IMR-90 (cell line): ENCODE measurements around the gene GRAMD4. TPM values are rescaled to one million over a fixed set of nuclear protein-coding genes. Genes with fewer than 3 reads are reported as not detected.

Experiments
- ATAC-seq: fragments of 200-7000 bp; cut with Tn5 transposase; 2 replicates; pipeline ENCODE4 v1.9.1; 2020; ENCODE audit warnings: low read depth, mild to moderate bottlenecking, moderate library complexity
- BruUV-seq: library from RNA; stranded (reverse); fragments of 400-500 nt; replicated peaks from 2 replicates; lab custom pipeline; 2021; lab: Mats Ljungman, UMichigan
- CTCF ChIA-PET: fragments of 300-600 bp; formaldehyde crosslinking; extraction: SDS; loops from one replicate; lab custom pipeline; 2021; ENCODE audit warnings: antibody characterized with exemption; lab: Yijun Ruan, JAX
- POLR2A ChIA-PET: fragments of 300-600 bp; sonication (Branson Sonifier 250); formaldehyde crosslinking; loops from one replicate; lab custom pipeline; 2022; ENCODE audit warnings: antibody characterized with exemption; ENCODE audit not compliant: unreplicated experiment; lab: Charles Lee
- DNase-seq: peaks from one replicate; pipeline ENCODE4 v3.0.0; 2013
- H2AFZ ChIP-seq: replicated peaks from 2 replicates; pipeline ENCODE3; 2013; ENCODE audit warnings: low read length, mild to moderate bottlenecking; ENCODE audit not compliant: poor library complexity
- H2AK5ac ChIP-seq: 2 replicates; pipeline ENCODE4 v1.6.1; 2013; ENCODE audit warnings: low read depth, low read length, inconsistent platforms
- H2AK9ac ChIP-seq: replicated peaks from 2 replicates; pipeline ENCODE3; 2013; ENCODE audit warnings: mild to moderate bottlenecking, low read depth, low read length, moderate library complexity; ENCODE audit not compliant: poor library complexity
- H2BK120ac ChIP-seq: 2 replicates; pipeline ENCODE4 v1.6.1; 2013; ENCODE audit warnings: low read depth, low read length, inconsistent platforms
- H2BK15ac ChIP-seq: 3 replicates; pipeline ENCODE4 v1.6.1; 2013; ENCODE audit warnings: low read depth, low read length, inconsistent platforms
- H2BK20ac ChIP-seq: 2 replicates; pipeline ENCODE4 v1.6.1; 2013; ENCODE audit warnings: low read depth, mild to moderate bottlenecking, inconsistent platforms, low read length, moderate library complexity
- H2BK5ac ChIP-seq: 2 replicates; pipeline ENCODE4 v1.6.1; 2013; ENCODE audit warnings: mild to moderate bottlenecking, low read depth, low read length, inconsistent platforms; ENCODE audit not compliant: poor library complexity, severe bottlenecking
- H3K14ac ChIP-seq: replicated peaks from 2 replicates; pipeline ENCODE4 v1.6.1; 2013; ENCODE audit warnings: low read depth, low read length, inconsistent platforms
- H3K18ac ChIP-seq: 2 replicates; pipeline ENCODE4 v1.6.1; 2013; ENCODE audit warnings: low read depth, low read length, control low read depth
- H3K23ac ChIP-seq: 2 replicates; pipeline ENCODE4 v1.6.1; 2013; ENCODE audit warnings: low read depth, low read length, inconsistent platforms
- H3K27ac ChIP-seq: 2 replicates; pipeline ENCODE4 v1.5.1; 2013; ENCODE audit warnings: mild to moderate bottlenecking, control low read depth, low read length; ENCODE audit not compliant: insufficient read depth
- H3K27me3 ChIP-seq: 2 replicates; pipeline ENCODE4 v1.6.1; 2013; ENCODE audit warnings: low read length; ENCODE audit not compliant: control insufficient read depth, insufficient read depth
- H3K36me3 ChIP-seq: 2 replicates; pipeline ENCODE4 v1.6.1; 2013; ENCODE audit warnings: low read length, mixed read lengths; ENCODE audit not compliant: control insufficient read depth, insufficient read depth
- H3K4ac ChIP-seq: 2 replicates; pipeline ENCODE4 v1.6.1; 2013; ENCODE audit warnings: low read depth, low read length, inconsistent platforms
- H3K4me1 ChIP-seq: 2 replicates; pipeline ENCODE4 v1.6.1; 2013; ENCODE audit warnings: low read length, mixed read lengths; ENCODE audit not compliant: control insufficient read depth, insufficient read depth
- H3K4me2 ChIP-seq: 2 replicates; pipeline ENCODE4 v1.6.1; 2013; ENCODE audit warnings: low read depth, mild to moderate bottlenecking, control low read depth, low read length, moderate library complexity
- H3K4me3 ChIP-seq: 2 replicates; pipeline ENCODE4 v1.5.1; 2013; ENCODE audit warnings: low read depth, mild to moderate bottlenecking, control low read depth, low read length, moderate library complexity; ENCODE audit not compliant: insufficient read depth
- H3K56ac ChIP-seq: 2 replicates; pipeline ENCODE4 v1.6.1; 2013; ENCODE audit warnings: low read length, inconsistent platforms; ENCODE audit not compliant: insufficient read depth; ENCODE audit errors: extremely low read depth
- H3K79me1 ChIP-seq, 2 experiments: 2 replicates each; pipeline ENCODE4 v1.6.1; 2013; ENCODE audit warnings: low read length in 2 of 2, inconsistent platforms in 1 of 2, low read depth in 1 of 2
- H3K9ac ChIP-seq: 2 replicates; pipeline ENCODE4 v1.6.1; 2013; ENCODE audit warnings: low read depth, low read length, control low read depth
- H3K9me1 ChIP-seq: 2 replicates; pipeline ENCODE4 v1.6.1; 2013; ENCODE audit warnings: low read length, inconsistent platforms; ENCODE audit not compliant: insufficient read depth
- H3K9me3 ChIP-seq: 2 replicates; pipeline ENCODE4 v1.6.1; 2013; ENCODE audit warnings: low read length; ENCODE audit not compliant: control insufficient read depth, insufficient read depth
- H4K20me1 ChIP-seq: 2 replicates; pipeline ENCODE4 v1.6.1; 2013; ENCODE audit warnings: low read length, inconsistent platforms; ENCODE audit not compliant: insufficient read depth
- H4K5ac ChIP-seq: 2 replicates; pipeline ENCODE4 v1.6.1; 2013; ENCODE audit warnings: mild to moderate bottlenecking, low read depth, low read length, control low read depth
- H4K8ac ChIP-seq, 2 experiments: 2 replicates each; pipeline ENCODE4 v1.6.1; 2013; ENCODE audit warnings: low read depth in 2 of 2, low read length in 2 of 2, control low read depth in 1 of 2, inconsistent platforms in 1 of 2
- H4K91ac ChIP-seq: 2 replicates; pipeline ENCODE4 v1.6.1; 2013; ENCODE audit warnings: low read depth, low read length, inconsistent platforms; ENCODE audit not compliant: insufficient read depth
- NFE2L2 ChIP-seq: fragments of 150-350 bp; IDR thresholded peaks from 2 replicates; pipeline ENCODE4 v1.6.1; 2016; ENCODE audit warnings: low read depth, mild to moderate bottlenecking, low read length
- WGBS, 2 experiments: methylation state at CpG; one replicate each; pipeline versions ENCODE4 v1.1.5 to v1.1.7; 2013; ENCODE audit warnings: missing lambda C conversion rate in 2 of 2; ENCODE audit not compliant: insufficient read length in 1 of 2; ENCODE audit errors: extremely low coverage in 2 of 2; 5-methylcytosine and 5-hydroxymethylcytosine counted together
- dilution Hi-C: fragments of 300-500 bp; cut with HindIII; formaldehyde crosslinking; loops from one replicate; pipeline ENCODE4 v1.14.3; 2018; ENCODE audit warnings: low sequenced_read_pairs; ENCODE audit not compliant: unreplicated experiment
- in situ Hi-C: fragments of 300-500 bp; cut with MboI; formaldehyde crosslinking; loops from 3 replicates; pipeline ENCODE4 v1.14.3; 2019; ENCODE audit warnings: low sequenced_read_pairs, inconsistent platforms, mixed read lengths
- intact Hi-C: fragments of 100-400 bp; cut with micrococcal nuclease; formaldehyde crosslinking; loops from 2 replicates; pipeline ENCODE4 v1.10.0; 2022
- polyA plus RNA-seq, 3 experiments: library from polyadenylated mRNA; depleted of rRNA; stranded (reverse); fragments of >200 nt; gene quantifications; 2 replicates each; pipeline ENCODE4 v1.2.3, GENCODE V29; 2012; ENCODE audit warnings: low replicate concordance in 1 of 3
- total RNA-seq: library from RNA; depleted of rRNA; stranded (reverse); fragments of >200 nt; gene quantifications from 2 replicates; pipeline ENCODE4 v1.2.3, GENCODE V29; 2012

GRAMD4 gene
- total and polyA plus RNA-seq, 2 of the 4 experiments (the other 2 are of a cell fraction) = 2.7 to 5.8 TPM

GRCh38 chr22:46721501-46722085 lies 101.4 kb downstream of the GRAMD4 start:
- H2BK15ac ChIP-seq = no peak overlapping the region
- H3K18ac ChIP-seq = no peak overlapping the region
- H3K27me3 ChIP-seq = no peaks in the 10 kb centered on the region
- no peak overlapping the region for H4K5ac ChIP-seq
- no peaks in the 10 kb centered on the region for H3K9me3 ChIP-seq
- H3K79me1 ChIP-seq = peaks cover 21 to 70% of the 10 kb centered on the region in 2 experiments
- H3K4me1 ChIP-seq = no peaks in the 10 kb centered on the region
- no peak overlapping the region for H4K91ac ChIP-seq
- H3K36me3 ChIP-seq = peaks cover 45% of the 10 kb centered on the region
- no peak overlapping the region for H2BK20ac ChIP-seq
- H3K56ac ChIP-seq = no peak overlapping the region
- BruUV-seq = no TSS peak
- 89% methylated on average over 8 of the region's 16 CpGs; no CpG with 5 or more reads in 1 of the 2 experiments for WGBS, 2 experiments
- intact Hi-C loops = no loop called here
- no peak overlapping the region for H3K27ac ChIP-seq
- no peak overlapping the region for H3K4me2 ChIP-seq
- no peak overlapping the region for H3K4me3 ChIP-seq
- TF ChIP-seq NFE2L2 = no peak
- H2BK120ac ChIP-seq = no peak overlapping the region
- no peak overlapping the region for H4K8ac ChIP-seq
- no peak overlapping the region for H3K14ac ChIP-seq
- H4K20me1 ChIP-seq = peaks cover 40% of the 10 kb centered on the region
- no peak for DNase-seq
- H2AK9ac ChIP-seq = no peak overlapping the region
- no peak overlapping the region for H3K23ac ChIP-seq
- in situ Hi-C loops = no loop called here
- peaks cover 6% of the 10 kb centered on the region for H3K9me1 ChIP-seq
- POLR2A ChIA-PET = no interaction called here
- no peak overlapping the region for H3K9ac ChIP-seq
- CTCF ChIA-PET = interaction anchor here (0.6 kb wide), 3 partner anchors 109 to 1770 kb away, joined by 3 read pairs; no protein-coding TSS in a partner anchor
- no peak for ATAC-seq
- no peak overlapping the region for H2AK5ac ChIP-seq
- no peak overlapping the region for H2BK5ac ChIP-seq
- no peak overlapping the region for H2AFZ ChIP-seq
- H3K4ac ChIP-seq = no peak overlapping the region
- dilution Hi-C loops = no loop called here
